HG02870 (cell line): ENCODE results near the gene CALHM2.
"Not testable (repeated sequence)": the region's sequence is repeated elsewhere in the genome, so short reads cannot be mapped to it uniquely, and the experiment has no call there.

ENCODE experiments used
- ATAC-seq: cut with Tn5 transposase; IDR thresholded peaks from one replicate; pipeline ENCODE4 v1.9.1; 2021; ENCODE audit warnings: mild to moderate bottlenecking, moderate library complexity; ENCODE audit not compliant: unreplicated experiment

Gene CALHM2, protein sequence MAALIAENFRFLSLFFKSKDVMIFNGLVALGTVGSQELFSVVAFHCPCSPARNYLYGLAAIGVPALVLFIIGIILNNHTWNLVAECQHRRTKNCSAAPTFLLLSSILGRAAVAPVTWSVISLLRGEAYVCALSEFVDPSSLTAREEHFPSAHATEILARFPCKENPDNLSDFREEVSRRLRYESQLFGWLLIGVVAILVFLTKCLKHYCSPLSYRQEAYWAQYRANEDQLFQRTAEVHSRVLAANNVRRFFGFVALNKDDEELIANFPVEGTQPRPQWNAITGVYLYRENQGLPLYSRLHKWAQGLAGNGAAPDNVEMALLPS

DNA sequence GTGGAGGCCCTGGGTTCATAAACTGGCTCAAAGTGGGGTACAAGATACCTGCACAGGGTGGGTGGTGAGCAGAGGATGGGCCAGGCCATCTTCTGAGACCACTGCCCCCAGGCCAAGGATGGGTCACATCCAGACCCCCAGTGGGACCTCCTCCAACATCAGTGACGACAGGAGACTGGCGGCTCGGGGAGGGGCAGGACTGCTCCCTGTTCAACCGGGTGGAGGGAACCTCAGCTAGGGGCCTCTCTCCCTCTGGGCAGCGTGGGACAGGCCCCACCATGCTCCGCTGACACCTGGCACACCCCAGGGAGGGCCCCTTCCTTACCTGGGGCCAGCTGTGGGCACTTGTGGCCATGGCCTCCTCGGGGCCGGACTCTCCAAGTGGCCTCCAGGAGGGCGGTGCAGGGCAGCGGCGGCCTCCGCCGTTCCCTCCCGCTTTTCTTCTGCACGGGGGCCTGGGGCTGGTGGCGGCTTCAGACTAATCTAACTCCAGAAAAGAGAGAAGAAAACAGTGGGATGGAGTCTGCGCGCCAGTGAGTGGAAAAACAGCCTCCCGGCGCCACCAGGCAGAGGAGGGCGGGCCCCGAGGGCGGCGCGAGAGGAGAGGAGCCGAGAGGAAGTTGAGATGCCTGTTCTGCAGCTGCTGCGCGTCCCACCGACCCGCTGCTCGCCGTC, at the start of gene CALHM2:
Gene CALHM2, minus strand, starts transcription at position 540 of the 675 bp plus-strand sequence. CDS start 2,429 bp downstream, outside the sequence.
- ATAC-seq, result peak; percentile 60

DNA sequence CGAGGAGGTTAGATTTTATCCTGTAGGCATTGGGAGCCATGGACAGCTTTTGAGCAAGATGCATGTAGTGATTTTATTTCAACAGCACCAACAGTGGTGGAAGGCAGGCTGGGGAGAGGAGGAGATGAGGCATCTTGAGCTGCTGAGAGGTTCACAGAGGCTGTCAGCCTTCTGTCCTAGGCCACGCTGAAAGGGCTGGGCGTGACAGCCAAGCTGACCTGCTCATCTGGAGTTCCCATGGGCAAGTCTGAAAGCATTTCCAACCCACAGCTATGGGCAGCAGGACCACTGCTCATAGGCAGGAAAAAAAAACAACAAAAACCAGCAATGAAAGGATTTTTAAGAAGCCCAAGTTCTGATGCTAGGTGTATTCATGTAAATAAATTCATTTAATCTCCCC, 49.0 kb upstream of the CALHM2 start:
- ATAC-seq, result no peak

GRCh38 chr10:103500481-103500880, 48.3 kb upstream of the CALHM2 start:
- ATAC-seq, result no peak

- no peak for ATAC-seq
Observed at GRCh38 chr10:103499881-103500280, 47.7 kb upstream of the CALHM2 start.

DNA sequence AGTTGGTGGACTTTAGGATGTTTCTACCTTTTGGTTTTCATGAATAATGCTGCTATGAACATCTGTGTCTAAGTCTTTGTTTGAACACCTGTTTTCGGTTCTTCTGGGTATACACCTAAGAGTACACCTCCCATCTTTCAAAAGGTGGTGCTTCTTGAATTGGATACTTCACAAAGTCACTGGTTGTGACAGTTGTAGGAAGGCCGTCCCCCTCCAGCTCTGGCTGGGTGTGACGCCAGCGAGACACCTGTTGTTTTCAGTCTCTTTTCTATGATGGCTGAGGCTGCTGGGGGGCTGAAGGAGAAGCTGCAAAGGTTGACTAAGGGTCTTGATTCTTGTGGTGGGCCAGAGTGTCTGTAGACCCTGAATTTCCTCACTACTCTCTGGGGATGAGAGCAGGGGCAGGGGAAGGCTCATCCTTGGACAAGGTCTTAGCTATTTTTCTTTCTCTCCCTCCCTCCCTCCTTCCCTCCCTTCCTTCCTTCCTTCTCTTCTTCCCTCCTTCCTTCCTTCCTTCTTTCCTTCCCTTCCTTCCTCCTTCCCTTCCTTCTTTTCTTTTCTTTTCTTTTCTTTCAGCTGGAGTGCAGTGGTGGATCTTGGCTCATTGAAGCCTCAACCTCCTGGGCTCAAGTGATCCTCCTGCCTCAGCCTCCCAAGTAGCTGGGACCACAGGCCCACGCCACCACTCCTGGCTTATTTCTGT, 46.9 kb upstream of the CALHM2 start:
- ATAC-seq, result no peak

DNA sequence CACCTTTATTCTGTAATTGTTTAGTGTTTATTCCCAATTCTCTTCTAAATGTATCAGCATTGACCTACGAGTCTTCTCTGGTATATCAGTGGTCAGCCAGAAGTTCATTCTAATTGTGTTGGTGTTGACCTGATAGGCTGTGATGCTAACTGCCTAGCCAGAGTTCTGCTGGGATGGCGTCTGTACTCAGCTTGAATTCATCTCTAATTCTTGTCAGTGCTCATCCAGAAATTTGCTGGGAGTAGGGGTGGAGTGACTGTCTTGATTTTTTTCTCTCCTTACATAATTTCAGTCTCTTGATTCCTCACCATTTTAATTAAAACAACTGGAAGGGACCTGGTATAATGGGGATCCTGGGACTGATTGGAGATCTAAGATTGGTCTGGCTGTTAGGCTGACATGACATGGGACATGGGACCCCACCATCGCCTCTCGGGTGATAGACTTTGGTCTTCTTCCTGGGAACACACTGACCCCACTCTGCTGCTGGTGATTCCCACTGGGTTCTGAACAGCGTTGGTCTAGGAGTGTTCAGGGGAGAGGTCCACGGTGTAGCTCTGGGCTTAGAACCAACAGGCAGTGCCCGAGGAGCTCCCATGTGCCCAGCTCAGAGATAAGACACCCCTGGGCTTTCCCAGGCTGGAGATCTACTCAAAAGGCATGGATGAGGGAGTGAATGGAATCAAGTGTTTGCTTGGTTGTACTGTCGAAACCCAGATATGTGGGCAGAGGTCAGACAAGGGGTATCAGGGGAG, 45.2 kb upstream of the CALHM2 start:
- no peak for ATAC-seq

GRCh38 chr10:103495321-103495720, 43.2 kb upstream of the CALHM2 start:
- ATAC-seq, result no peak

- ATAC-seq, result no peak
Observed at GRCh38 chr10:103493916-103494877, 42.0 kb upstream of the CALHM2 start.

DNA sequence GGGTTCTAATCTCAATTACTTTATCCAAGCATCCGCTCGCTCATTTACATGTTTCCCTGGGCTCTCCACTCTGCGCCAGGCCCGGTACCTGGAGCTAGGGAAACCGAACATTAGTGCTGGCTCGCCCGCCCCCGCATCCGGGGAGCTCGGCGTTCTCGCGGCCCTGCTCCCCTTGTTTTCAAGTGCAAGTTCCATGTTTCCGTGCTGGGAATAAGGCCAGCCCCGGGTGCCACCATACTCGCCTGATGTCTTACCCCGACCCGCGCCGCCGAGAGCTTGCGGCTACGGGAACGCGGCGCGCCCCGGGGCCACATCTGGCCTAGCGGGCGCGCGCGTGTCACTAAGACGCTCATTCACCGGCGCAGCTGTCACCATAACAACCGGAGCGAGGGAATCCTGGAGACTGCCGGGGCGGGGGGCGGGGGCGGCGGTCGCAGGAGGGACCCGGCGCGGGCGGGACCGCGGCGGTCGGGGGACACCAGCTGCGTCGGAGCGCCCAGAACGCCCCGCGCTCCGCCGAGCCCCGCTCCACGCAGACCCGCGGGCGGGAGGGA, 41.3 kb upstream of the CALHM2 start, which contains the start of gene NEURL1:
Gene NEURL1, plus strand, starts transcription at position 344 of the 554 bp plus-strand sequence. CDS start 683 bp downstream, outside the sequence.
- ATAC-seq, result no peak

- ATAC-seq, result no peak
Observed at GRCh38 chr10:103492655-103493261, 40.6 kb upstream of the CALHM2 start.

- no peak for ATAC-seq
Observed at GRCh38 chr10:103491729-103492364, 39.7 kb upstream of the CALHM2 start.

- ATAC-seq, result no peak
Observed at GRCh38 chr10:103490986-103491314, 38.8 kb upstream of the CALHM2 start.

DNA sequence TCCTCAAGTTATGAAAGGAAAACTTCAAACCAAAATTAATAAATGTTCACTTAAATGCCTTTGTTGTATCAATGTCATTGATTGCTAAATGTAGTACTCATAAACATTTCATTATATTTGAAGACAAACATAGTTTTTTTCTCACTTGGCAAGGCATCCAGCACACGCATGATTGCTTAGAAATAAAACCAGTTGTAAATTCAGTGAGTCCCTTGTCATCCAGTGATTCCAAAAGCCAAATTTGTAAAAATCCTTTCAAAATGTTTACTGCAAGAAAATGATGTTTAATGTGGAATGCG, 35.2 kb upstream of the CALHM2 start:
- ATAC-seq, result no peak

DNA sequence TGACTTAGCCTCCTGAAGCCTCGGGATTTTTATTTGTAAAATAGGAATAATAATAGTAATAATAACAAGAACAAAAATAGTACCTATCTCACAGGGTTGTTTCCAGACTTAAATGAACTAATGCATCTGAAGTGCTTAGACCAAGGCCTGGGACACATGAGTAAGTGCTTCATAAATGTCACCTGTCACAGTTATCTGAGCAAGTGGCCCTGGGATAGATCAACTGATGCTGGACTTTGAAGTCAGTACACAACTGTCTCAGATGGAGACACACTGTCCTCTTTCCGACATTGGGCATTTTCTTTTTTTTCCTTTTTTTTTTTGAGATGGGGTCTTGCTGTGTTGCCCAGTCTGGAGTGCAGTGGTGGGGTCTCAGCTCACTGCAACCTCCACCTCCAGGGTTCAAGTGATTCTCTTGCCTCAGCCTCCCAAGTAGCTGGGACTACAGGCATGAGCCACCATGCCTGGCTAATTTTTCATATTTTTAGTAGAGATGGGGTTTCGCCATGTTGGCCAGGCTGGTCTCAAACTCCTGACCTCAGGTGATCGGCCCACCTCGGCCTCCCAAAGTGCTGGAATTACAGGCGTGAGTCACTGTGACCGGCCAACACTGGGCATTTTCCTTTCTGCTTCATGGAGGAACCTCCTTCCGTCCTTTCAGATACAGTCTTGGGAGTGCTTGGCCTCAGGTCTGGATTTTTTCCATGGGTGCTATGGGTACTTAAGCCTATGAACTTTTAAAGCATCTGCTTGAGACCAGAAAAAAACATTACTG, 34.7 kb upstream of the CALHM2 start:
- ATAC-seq, result not testable (repeated sequence)

- ATAC-seq, result peak; percentile 76
Observed at GRCh38 chr10:103481974-103482531, 29.9 kb upstream of the CALHM2 start.

GRCh38 chr10:103480521-103480920, 28.4 kb upstream of the CALHM2 start:
- no peak for ATAC-seq

DNA sequence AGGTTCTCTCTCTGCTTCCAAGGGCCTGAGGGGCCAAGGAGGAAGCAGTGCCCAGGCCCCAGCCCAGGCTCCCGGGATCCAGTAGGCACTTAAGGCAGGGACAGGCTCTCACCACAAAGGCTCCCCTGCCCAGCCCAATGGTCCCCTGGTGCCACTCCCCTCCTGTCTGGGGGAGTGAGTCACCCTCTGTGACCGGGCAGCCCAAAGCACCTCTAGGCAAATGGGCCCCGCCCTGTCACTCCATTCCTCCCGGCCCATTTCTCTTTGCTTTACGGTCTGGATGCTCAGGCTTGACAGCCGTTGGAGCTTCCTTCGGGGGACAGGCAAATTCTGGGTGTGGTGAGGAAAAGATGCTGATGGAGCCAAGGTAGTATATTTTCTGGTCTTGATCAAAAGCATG, 27.0 kb upstream of the CALHM2 start, which contains the start of gene CALHM3:
Gene CALHM3, minus strand, starts transcription at position 106 of the 400 bp plus-strand sequence. CDS start 208 bp downstream, outside the sequence.
- ATAC-seq, result no peak

DNA sequence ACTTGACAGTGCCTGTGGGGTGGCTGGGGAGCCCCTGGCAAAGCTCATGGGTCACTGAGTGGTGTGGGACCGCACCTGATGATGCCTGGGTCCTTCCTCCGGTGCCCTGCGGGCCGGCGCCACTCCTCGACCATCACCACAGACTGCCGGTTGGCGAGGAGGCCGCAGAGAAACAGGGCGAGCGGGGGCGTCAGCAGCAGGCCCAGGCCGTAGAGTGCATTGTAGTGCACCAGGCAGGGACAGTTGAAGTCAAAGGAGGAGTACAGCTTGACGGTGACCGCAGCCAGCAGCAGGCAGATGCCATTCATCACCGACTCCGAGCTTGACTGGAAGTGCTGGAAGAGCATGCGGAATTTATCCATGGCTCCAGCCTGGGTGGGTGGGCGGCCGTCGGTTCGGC, 26.5 kb upstream of the CALHM2 start:
- no peak for ATAC-seq
